Hippocampal formation (tissue), 2 donors: ENCODE results near the gene PRR7.

Source experiments
- DNase-seq, 2 donors: peaks; one replicate each; lab custom pipeline; 2025; lab: John Stamatoyannopoulos, UW

PRR7 gene

GRCh38 chr5:177452688-177453638 is 6.3 kb downstream of the PRR7 start:
- DNase-seq = peak; percentile 36 to 41

DNA sequence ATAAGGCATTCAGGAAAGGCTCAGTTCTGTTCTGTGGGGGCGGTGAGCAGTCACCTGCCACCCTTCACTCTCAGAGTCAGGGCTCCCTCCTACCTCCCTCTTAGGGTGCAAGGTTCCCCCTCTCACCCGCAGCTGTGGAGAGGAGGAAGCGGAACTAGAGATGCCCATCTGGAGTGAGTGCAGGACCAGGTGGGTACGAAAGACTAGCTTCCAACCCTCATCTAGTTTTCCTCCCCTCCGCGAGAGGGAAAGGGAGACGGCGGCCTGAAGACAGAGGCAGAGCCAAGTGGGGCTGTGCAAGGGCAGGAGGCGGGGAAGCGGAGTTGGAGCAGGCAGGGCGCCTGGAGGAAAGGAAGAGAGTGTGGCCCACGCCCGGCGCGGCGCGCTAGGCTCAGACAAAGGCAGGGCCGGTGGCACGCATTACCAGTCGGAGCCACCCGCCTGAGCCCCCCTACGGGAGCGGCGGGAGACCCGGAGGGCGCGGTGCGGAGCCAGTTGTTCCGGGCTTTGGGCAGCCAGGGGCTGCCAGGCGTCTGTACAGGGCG is 7.3 kb downstream of the PRR7 start:
- DNase-seq = peak in 1 of 2 donors; percentile 47

DNA sequence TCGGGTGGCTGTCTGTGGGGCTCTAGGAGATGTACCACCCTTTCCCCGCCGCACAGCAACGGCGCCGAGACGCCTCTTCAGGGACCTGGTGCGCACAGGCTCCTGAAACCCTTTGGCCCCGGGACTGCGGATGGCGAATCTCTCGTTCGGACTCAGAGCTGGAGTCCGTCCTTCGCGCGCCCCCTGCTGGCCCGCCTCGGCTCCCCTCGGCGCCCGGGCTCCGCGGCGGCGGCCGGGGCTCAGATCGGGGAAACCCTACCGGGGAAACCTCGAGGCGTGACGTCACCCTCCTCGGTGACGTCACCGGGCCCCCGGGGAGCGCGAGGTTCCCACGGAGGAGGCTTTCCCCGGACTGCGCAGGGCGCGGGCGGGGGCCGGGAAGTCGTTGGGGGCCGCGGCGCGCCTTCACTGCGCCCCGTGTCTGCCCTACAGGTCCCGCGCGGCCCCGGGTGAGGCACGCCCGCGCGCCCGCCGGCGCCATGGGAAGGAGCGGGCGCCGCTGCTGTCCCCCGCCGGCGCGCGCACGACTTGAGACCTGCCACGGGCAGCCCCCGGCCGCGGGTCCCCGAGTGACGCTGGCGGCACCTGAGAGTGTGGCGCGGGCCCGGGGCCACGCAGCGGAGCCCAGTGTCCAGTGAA is 7.9 kb downstream of the PRR7 start:
- DNase-seq = peak; percentile 68 to 80

DNA sequence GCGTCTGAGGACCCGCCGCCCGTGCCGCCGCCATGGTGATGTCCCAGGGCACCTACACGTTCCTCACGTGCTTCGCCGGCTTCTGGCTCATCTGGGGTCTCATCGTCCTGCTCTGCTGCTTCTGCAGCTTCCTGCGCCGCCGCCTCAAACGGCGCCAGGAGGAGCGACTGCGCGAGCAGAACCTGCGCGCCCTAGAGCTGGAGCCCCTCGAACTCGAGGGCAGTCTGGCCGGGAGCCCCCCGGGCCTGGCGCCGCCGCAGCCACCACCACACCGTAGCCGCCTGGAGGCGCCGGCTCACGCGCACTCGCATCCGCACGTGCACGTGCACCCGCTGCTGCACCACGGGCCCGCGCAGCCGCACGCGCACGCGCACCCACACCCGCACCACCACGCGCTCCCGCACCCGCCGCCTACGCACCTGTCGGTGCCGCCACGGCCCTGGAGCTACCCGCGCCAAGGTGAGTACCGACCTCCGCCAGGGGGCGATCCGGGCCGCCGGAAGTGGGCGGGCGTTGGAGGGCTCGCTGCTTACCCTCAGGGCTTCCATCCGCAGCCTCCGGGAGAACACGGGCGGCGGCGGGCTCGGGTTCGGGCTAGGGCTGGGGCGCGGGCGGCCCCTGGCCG is 8.5 kb downstream of the PRR7 start:
- DNase-seq = peak in 1 of 2 donors; percentile 50

GRCh38 chr5:177455661-177456590 is 9.3 kb downstream of the PRR7 start:
- peak; percentile 53 to 82 for DNase-seq

DNA sequence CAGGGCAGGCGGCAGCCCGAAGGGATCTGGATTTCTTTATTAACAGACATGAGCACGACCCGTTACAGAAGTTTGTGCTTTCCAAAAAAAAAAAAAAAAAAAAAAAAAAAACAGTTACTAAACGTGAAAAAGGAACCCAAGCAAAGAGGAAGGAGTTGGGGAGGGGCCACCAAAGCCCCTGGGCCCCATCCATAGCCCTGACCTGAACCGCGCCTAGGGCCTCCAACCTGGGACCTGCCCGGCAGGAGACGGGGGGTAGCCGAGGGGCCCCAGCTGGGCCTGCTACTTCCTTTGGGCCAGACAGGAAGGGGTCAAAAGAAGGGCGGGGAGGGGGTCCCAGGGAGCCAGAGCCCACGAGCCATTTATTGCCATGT is 10.0 kb downstream of the PRR7 start:
- no peak for DNase-seq

GRCh38 chr5:177456976-177457851 is 10.6 kb downstream of the PRR7 start:
- peak; percentile 71 to 76 for DNase-seq

GRCh38 chr5:177457852-177458681 is 11.5 kb downstream of the PRR7 start:
- no peak for DNase-seq

DNA sequence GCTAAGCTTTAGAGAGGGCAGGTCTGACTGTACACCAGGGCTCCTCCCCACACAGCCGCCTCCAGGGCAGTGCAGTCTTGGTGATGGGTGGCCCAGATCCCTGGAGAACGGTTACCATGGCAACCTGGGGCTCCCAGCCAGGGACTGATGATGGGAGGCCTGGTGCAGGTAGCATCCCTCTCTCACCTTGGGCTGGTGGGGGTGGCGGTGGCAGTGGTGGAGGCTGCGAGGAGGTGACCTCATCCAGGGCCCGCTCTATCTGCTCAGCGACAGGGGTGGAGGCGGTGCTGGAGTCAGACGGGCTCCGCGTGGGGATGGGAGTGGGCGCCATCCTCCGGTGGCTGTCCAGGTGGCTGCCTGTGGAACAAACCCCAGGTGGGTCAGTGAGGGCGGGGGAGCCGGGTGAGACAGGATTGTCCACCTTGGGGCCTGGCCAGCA is 12.3 kb downstream of the PRR7 start:
- DNase-seq = no peak

DNA sequence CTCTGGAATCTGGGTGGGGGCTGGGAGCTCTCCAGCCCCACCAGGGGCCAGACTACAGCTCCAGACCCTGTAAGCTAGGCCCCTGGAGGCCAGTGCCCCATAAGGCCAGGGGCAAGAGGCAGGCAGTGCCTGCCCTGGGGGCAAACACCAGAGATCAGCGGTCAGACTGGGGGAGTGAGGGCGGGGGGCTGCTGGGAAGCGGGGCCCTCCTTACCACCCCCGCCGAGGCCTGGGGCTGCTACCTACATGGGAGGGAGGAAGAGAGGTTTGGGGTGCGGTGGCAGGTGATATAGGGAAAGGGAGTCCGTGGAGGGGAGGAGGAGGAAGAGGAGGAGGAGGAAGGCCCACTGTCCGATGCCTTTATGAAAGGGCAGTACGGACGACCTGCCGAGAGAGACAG is 12.7 kb downstream of the PRR7 start:
- no peak for DNase-seq

- no peak for DNase-seq
Observed at GRCh38 chr5:177459819-177460628, 13.4 kb downstream of the PRR7 start.

DNA sequence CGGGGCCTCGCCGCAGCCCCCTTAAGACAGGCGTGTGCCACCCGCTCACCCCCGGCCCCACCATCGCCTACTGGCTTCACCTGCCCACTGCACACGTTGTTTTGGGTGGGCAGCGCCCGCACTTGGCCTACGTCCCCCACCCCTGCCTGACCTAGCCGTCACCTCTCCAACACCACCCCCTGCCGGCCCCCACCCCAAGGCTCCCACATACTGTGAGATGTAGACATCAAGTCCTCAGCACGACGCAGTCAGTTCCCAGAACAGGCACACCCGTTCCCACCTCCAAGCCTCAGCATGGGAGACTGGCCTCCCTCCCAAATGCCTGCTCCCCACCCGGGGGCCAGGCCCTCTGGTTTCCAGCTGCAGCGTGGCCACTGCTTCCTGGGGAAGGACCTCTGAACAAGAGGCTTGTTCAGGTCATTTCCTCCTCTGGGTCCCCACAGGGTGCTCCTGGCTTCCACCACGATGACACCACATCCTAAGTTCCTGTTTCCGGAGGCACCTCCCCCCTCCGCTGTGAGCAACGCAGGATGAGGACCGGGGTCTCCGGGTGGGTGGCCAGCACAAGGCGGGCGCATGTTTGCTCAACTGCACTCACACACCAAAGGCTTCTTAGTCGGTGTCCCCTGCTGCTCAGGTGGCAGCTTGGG is 15.5 kb downstream of the PRR7 start:
- no peak for DNase-seq

- no peak for DNase-seq
Observed at GRCh38 chr5:177465044-177465443, 18.4 kb downstream of the PRR7 start.

DNA sequence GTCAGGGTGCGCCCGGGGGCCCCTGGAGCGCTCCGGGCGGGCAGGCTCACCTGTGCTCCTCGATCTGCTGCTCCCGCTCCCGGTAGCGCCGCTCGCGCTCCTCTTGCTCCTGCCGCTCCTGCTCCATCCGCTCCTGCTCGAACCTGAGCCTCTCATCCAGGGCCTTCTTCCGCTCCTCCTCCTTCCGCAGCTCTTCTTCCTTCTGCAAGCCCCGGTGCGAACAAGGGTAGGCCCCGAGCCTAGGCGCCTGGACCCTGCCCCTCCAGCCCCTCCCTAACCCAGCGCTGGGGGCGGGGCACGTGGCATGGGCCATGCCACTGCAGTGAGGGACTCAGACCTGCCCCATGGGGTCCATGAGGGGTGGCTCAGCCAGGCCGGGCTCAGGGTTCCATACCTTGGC is 20.2 kb downstream of the PRR7 start:
- DNase-seq = no peak

DNA sequence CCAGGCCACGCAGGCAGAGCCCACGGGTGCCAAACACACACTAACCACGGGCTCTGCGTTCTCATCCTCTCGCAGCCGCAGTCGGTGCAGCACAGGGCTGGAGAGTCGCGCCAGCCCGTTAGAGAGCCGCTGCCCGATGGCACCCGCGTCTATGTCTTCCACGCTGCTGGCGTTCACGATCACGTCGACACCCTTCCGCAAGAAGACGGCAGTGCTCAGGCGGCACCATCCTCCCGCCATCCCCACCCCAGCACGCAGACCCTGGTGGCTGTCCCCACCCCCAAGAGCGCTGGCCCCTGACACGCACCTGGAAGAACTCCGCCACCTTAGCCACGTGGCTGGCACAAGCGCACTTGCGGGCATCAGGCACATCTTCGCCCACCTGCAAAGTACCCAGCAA is 20.8 kb downstream of the PRR7 start:
- no peak for DNase-seq

- no peak for DNase-seq
Observed at GRCh38 chr5:177468329-177468684, 21.7 kb downstream of the PRR7 start.

DNA sequence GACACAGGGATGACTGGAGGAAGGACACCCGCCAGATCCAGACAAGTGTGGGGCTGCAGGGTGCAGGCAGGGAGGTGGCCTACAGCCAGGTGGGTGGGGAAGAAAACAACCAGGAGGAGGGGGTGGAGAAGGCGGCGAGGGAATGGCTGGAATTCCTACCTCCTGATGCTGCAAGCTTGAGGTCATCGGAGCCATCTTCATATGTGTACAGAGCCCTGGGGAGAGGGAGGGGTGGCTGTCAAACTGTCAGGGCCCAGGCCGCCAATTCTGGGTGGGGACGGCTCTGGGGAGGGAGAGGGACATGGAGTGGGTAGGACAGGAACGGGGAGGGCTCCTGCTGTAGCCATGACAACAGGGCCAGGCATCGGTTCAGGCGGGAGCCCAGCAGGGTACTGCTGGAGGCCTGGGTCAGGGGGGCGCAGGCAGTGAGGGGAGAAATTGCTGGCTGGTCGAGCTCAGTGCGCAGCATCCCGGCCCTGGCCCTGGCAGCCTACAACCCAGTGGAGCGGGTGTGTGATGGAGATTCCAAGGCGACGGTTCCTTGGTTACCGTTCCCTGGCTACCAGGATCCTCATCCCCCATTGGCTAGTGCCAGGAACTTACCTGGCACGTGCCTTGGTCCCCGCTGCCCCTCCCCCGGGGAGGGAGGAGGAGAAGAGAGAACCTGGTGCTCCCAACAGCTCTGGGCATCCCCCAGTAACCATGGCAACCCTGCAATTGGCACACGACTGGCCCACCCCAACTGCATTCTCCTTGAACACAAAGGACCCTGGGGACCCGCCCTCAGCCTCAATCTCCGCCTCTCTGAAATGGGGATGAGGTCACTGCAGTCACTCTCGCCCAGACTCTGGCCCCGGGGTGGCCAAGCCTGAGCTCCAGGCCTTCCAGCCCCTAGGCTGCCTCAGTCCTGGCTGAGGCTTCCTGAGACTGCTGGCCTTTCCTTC is 22.3 kb downstream of the PRR7 start:
- no peak for DNase-seq
